HG02840 (cell line): ENCODE data around the gene ZC3H13.

Experiments used
- ATAC-seq: cut with Tn5 transposase; IDR thresholded peaks from one replicate; pipeline ENCODE4 v1.9.1; 2021; ENCODE audit warnings: mild to moderate bottlenecking, moderate library complexity, moderate number of reproducible peaks; ENCODE audit not compliant: unreplicated experiment, low FRiP score

Gene ZC3H13

DNA sequence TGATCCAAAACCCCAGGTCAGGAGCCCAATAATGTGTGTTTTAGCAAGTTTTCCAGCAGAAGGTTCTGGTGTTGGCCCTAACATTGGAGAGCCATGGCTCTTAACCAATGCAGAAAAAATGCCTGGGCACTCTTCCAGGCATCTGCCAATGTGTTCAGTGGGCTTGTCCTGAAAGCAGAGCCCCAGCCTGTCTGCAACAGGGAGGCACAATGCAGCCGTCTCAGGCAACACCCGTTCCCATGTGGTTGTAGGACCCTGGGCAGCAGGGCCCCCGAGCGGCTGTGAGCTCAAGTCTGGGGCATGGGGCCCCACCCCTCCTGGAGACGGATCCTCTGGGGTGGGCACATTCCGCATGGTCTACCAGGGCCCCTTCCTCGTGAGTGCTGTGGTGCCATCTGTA is 142.9 kb downstream of the ZC3H13 start:
- ATAC-seq, result no peak

DNA sequence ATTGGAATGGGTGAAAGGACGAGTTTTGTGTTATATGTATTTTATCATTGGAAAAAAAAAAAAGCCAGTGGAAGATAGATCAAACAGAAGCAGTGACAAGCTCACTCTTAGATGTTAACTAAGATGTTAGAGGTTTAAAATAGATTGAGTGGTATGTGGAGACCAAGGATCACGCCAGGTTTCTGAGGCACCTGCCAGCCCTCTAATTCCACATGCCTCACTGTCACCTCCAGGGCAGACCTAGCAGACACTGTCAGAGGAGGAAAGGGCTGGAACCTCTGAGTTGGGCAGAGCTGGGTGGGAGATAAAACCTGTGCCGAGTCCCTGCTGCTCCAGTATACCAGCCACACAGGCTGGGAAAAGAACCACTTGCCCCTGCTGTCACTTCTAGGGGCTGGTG is 143.5 kb downstream of the ZC3H13 start:
- no peak for ATAC-seq

DNA sequence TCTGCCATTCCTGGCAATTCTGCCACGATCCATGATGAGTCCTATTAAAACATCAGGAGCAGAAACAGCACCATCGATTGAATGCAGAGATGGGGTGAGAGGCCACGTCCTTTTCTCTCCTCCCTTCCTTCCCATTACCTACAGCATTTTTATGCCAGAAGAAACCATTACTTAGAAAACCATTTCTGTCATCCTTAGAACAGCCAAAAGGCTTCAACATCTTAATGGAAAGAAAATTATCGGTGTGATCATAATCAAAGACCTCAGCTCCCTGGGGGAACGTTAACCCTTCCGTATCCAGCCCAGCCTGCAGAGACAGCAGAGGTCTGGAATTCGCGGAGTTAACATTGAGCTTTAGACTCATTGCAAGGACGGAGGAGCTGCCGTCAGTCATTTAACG is 145.0 kb downstream of the ZC3H13 start:
- ATAC-seq, result no peak
